ENCODE results near the gene EPHA3. TPM values are rescaled to one million over a fixed set of nuclear protein-coding genes. Genes with fewer than 3 reads are reported as not detected.

The EPHA3 gene
- total RNA-seq, 3 donors from 2014 or later (not counting 1 experiment from before 2014, with no cell fraction given), result not detected

GRCh38 chr3:89353465-89353864 is 246.0 kb downstream of the EPHA3 start:
- WGBS (ENCODE audit: insufficient coverage), result 100% methylated on average over 1 of the region's 2 CpGs
- H3K27me3 ChIP-seq (ENCODE audit: control insufficient read depth, insufficient read depth, low read length), result no peaks in the 10 kb centered on the region
- H3K9me3 ChIP-seq (ENCODE audit: control insufficient read depth, insufficient read depth, low read length), result no peaks in the 10 kb centered on the region
- no peaks in the 10 kb centered on the region for H3K36me3 ChIP-seq (ENCODE audit: control insufficient read depth, insufficient read depth, low read length)
- no peaks in the 10 kb centered on the region for H3K4me1 Mint-ChIP-seq
- DNase-seq, result no peak
- H3K9me3 Mint-ChIP-seq, result peaks cover 3 to 15% of the 10 kb centered on the region in 2 donors
- no peak overlapping the region for H3K27ac ChIP-seq (ENCODE audit: low read length)
- ATAC-seq, result no peak
- H3K36me3 Mint-ChIP-seq, result no peaks in the 10 kb centered on the region
- H3K27ac Mint-ChIP-seq, result no peak overlapping the region
- H3K4me3 Mint-ChIP-seq, result no peak overlapping the region
- H3K4me3 ChIP-seq (ENCODE audit: low read length), result no peak overlapping the region
- TF ChIP-seq, protein P1, sequence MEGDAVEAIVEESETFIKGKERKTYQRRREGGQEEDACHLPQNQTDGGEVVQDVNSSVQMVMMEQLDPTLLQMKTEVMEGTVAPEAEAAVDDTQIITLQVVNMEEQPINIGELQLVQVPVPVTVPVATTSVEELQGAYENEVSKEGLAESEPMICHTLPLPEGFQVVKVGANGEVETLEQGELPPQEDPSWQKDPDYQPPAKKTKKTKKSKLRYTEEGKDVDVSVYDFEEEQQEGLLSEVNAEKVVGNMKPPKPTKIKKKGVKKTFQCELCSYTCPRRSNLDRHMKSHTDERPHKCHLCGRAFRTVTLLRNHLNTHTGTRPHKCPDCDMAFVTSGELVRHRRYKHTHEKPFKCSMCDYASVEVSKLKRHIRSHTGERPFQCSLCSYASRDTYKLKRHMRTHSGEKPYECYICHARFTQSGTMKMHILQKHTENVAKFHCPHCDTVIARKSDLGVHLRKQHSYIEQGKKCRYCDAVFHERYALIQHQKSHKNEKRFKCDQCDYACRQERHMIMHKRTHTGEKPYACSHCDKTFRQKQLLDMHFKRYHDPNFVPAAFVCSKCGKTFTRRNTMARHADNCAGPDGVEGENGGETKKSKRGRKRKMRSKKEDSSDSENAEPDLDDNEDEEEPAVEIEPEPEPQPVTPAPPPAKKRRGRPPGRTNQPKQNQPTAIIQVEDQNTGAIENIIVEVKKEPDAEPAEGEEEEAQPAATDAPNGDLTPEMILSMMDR (IDR thresholded peaks at IDR 0.05), result no peak
- H3K4me1 ChIP-seq (ENCODE audit: control insufficient read depth, insufficient read depth, low read length), result no peaks in the 10 kb centered on the region
- intact Hi-C loops (cut with micrococcal nuclease), result no loop called here
- no peaks in the 10 kb centered on the region for H3K27me3 Mint-ChIP-seq (ENCODE audit: low read depth in 2 of 2)

DNA sequence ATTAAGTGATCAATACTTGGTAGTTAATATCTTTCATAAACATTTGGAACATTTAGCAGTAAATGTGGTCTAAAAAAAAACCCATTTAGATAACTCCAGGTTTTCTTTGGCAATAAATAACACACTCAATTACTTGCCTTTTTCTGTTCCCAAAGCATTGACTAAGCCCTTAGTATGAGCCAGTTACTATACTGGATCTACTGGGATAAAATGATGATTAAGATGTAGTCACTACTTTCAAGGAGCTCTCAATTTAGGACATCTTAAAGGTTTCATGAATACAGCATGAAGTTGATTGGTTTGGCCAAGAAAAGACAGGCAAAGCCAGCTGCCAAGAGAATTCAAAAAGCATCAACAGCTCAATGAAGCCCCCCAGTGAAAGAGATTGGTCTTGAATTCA is 250.9 kb downstream of the EPHA3 start:
- no peak overlapping the region for H3K4me3 ChIP-seq (ENCODE audit: low read length)
- no peaks in the 10 kb centered on the region for H3K36me3 ChIP-seq (ENCODE audit: control insufficient read depth, insufficient read depth, low read length)
- Mint-ChIP-seq H3K4me1 (no peaks in the 10 kb centered on the region), H3K4me3 (no peak overlapping the region), H3K9me3 (peaks cover 6 to 21% of the 10 kb centered on the region in 2 donors), H3K27me3 (ENCODE audit: low read depth in 2 of 2) (no peaks in the 10 kb centered on the region), H3K36me3 (no peaks in the 10 kb centered on the region), H3K27ac (no peak overlapping the region)
- DNase-seq, result no peak
- no peaks in the 10 kb centered on the region for H3K27me3 ChIP-seq (ENCODE audit: control insufficient read depth, insufficient read depth, low read length)
- intact Hi-C loops (cut with micrococcal nuclease), result no loop called here
- H3K4me1 ChIP-seq (ENCODE audit: control insufficient read depth, insufficient read depth, low read length), result no peaks in the 10 kb centered on the region
- ATAC-seq, result no peak
- no peaks in the 10 kb centered on the region for H3K9me3 ChIP-seq (ENCODE audit: control insufficient read depth, insufficient read depth, low read length)
- H3K27ac ChIP-seq (ENCODE audit: low read length), result no peak overlapping the region
- TF ChIP-seq, protein P1 (IDR thresholded peaks at IDR 0.05), result no peak

- WGBS (ENCODE audit: insufficient coverage), result 93% methylated on average over 1 of the region's 1 CpG
- no peaks in the 10 kb centered on the region for H3K9me3 ChIP-seq (ENCODE audit: control insufficient read depth, insufficient read depth, low read length)
- no peaks in the 10 kb centered on the region for H3K27me3 Mint-ChIP-seq (ENCODE audit: low read depth in 2 of 2)
- H3K4me1 Mint-ChIP-seq, result no peaks in the 10 kb centered on the region
- TF ChIP-seq, protein P1 (IDR thresholded peaks at IDR 0.05), result no peak
- peaks cover 8 to 21% of the 10 kb centered on the region in 2 donors for H3K9me3 Mint-ChIP-seq
- no peak for DNase-seq
- no peak overlapping the region for H3K27ac Mint-ChIP-seq
- H3K4me1 ChIP-seq (ENCODE audit: control insufficient read depth, insufficient read depth, low read length), result no peaks in the 10 kb centered on the region
- H3K4me3 ChIP-seq (ENCODE audit: low read length), result no peak overlapping the region
- intact Hi-C loops (cut with micrococcal nuclease), result no loop called here
- no peak overlapping the region for H3K4me3 Mint-ChIP-seq
- H3K27ac ChIP-seq (ENCODE audit: low read length), result no peak overlapping the region
- H3K36me3 ChIP-seq (ENCODE audit: control insufficient read depth, insufficient read depth, low read length), result no peaks in the 10 kb centered on the region
- ATAC-seq, result no peak
- no peaks in the 10 kb centered on the region for H3K36me3 Mint-ChIP-seq
- no peaks in the 10 kb centered on the region for H3K27me3 ChIP-seq (ENCODE audit: control insufficient read depth, insufficient read depth, low read length)
These were observed 252.7 kb downstream of the EPHA3 start for GRCh38 chr3:89360156-89360555.

GRCh38 chr3:89362496-89362895 is 255.1 kb downstream of the EPHA3 start:
- Mint-ChIP-seq H3K27ac (no peak overlapping the region), H3K36me3 (peaks cover 6% of the 10 kb centered on the region), H3K9me3 (peaks cover 17 to 28% of the 10 kb centered on the region in 2 donors), H3K4me1 (no peaks in the 10 kb centered on the region), H3K27me3 (ENCODE audit: low read depth in 2 of 2) (no peaks in the 10 kb centered on the region), H3K4me3 (no peak overlapping the region)
- H3K27ac ChIP-seq (ENCODE audit: low read length), result no peak overlapping the region
- no peaks in the 10 kb centered on the region for H3K9me3 ChIP-seq (ENCODE audit: control insufficient read depth, insufficient read depth, low read length)
- no peaks in the 10 kb centered on the region for H3K36me3 ChIP-seq (ENCODE audit: control insufficient read depth, insufficient read depth, low read length)
- ATAC-seq (no peak), DNase-seq (no peak)
- TF ChIP-seq, protein P1 (IDR thresholded peaks at IDR 0.05), result no peak
- no peaks in the 10 kb centered on the region for H3K27me3 ChIP-seq (ENCODE audit: control insufficient read depth, insufficient read depth, low read length)
- H3K4me3 ChIP-seq (ENCODE audit: low read length), result no peak overlapping the region
- no peaks in the 10 kb centered on the region for H3K4me1 ChIP-seq (ENCODE audit: control insufficient read depth, insufficient read depth, low read length)
- intact Hi-C loops (cut with micrococcal nuclease), result no loop called here
- 48% methylated on average over 1 of the region's 1 CpG for WGBS (ENCODE audit: insufficient coverage)
